ENCODE measurements around the gene TTC5.
"Not testable (repeated sequence)": the region's sequence is repeated elsewhere in the genome, so short reads cannot be mapped to it uniquely, and the experiment has no call there.

The TTC5 gene, protein sequence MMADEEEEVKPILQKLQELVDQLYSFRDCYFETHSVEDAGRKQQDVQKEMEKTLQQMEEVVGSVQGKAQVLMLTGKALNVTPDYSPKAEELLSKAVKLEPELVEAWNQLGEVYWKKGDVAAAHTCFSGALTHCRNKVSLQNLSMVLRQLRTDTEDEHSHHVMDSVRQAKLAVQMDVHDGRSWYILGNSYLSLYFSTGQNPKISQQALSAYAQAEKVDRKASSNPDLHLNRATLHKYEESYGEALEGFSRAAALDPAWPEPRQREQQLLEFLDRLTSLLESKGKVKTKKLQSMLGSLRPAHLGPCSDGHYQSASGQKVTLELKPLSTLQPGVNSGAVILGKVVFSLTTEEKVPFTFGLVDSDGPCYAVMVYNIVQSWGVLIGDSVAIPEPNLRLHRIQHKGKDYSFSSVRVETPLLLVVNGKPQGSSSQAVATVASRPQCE

GRCh38 chr14:20305265-20306078 lies at the start of gene TTC5:
TTC5 (minus strand) TSS chr14:20305951; CDS start chr14:20305937, 14 bp downstream.
- DNase-seq: peak; percentile 83

DNA sequence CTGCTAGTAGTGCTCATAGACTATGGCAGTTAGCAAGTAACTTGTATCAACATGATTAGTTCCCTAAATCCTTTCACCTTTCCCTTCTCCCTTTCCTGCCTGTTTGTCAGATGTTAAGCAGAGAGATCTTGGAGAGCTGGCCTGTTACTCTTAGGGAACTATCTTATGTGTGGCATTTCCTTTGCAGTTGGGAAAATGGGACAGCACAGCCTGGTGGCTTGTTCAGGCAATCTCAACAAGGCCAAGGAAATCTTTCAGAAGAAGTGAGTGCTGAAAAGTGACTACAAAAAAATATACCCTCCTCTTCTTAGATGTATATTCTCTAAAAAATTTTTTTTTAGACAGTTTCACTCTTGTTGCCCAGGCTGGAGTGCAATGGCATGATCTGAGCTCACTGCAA lies 45.1 kb upstream of the TTC5 start:
- no peak for DNase-seq

DNA sequence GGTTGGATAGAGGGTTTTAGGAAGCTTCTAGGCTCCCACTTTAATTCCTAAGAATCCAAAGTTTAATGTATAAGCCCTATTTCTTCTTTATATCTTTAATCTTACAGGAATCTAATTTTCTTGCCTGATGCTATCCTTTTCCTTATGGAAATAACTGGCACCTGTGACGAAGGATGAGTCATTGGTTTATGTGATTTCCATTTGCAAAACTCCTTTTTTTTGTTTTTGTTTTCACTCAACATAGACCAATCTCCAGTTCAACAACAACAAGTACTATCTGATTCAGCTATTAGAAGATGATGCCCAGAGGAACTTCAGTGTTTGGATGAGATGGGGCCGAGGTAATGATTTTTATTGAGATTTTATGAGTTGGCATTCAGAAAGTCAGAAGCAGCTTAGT lies 44.5 kb upstream of the TTC5 start:
- DNase-seq: no peak

DNA sequence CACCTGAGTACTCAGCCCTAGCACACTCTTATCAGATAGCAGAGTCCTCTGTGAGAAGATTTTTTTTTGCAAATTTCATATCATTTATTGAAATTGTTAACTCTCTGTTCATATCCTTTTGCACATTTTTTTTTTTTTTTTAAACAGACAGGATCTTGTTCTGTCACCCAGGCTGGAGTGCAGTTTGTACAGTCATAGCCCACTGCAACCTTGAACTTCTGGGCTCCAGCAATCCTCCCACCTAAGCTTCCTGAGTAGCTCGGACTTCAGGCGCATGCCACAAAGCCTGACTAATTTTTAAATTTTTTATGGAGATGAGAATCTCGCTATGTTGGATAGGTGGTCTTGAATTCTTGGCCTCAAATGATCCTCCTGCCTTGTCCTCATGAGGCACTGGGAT lies 42.0 kb upstream of the TTC5 start:
- no peak for DNase-seq

- DNase-seq: no peak
Measured at GRCh38 chr14:20346713-20347112, 41.0 kb upstream of the TTC5 start.

DNA sequence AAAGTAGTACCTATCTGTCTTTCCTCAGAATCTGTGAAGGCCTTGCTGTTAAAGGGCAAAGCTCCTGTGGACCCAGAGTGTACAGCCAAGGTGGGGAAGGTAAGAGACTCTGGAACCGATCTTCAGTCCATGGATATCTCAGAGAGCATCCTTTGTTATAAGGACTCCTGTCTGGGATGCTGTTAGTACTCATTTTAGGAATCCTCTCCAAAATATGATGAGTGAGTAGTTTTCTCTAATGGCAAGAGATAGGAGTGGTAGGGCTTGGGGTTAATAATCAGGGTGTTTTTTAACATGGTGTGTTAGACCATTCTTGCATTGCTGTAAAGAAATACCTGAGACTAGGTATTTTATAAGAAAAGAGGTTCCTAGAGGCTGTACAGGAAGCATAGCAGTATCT lies 39.6 kb upstream of the TTC5 start:
- DNase-seq: no peak

- DNase-seq: peak; percentile 22
Measured at GRCh38 chr14:20343862-20344220, 38.1 kb upstream of the TTC5 start.

DNA sequence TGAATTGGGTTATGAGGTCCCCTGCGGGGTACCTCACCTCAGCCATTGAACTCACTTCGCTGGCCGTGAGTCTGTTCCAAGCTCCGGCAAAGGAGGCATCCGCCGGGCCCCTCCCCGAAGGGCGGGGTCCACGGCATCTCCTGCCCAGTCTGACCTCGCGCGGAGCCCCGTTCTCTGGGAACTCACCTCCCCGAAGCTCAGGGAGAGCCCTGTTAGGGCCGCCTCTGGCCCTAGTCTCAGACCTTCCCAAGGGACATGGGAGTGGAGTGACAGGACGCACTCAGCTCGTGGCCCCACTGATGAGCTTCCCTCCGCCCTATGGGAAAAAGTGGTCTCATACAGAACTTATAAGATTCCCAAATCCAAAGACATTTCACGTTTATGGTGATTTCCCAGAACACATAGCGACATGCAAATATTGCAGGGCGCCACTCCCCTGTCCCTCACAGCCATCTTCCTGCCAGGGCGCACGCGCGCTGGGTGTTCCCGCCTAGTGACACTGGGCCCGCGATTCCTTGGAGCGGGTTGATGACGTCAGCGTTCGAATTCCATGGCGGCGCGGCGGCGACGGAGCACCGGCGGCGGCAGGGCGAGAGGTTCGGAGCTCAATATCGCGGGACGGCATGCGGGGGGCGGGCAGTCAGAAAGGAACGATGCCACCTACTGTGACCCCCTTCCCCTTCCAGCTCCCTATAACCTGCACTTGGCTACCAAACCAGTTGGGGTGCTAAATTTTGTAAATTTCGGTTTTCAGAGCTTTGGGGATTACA lies 37.5 kb upstream of the TTC5 start, which contains the start of gene PARP2:
Gene PARP2 (plus strand): TSS at position 544 of the 770 bp plus-strand sequence. CDS start 7 bp downstream, at position 551.
- peak; percentile 99 for DNase-seq

DNA sequence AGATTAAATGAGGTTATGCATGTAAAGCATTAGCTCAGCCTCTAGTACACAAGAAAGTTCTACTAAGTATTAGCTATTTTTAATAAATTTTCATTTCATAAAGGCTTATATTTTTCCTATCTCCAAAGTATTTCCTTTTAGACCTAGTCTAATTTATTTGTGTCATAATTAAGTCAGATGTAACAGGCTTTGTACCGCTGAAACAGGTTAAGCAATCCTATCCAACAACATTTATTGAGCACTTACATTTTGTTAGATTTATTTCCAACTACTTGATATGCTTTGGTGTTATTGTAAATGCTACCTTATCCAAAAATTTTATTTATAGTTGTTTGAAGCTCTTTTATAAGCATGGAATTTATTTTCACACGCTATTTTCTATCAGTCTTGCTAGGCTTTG lies 35.9 kb upstream of the TTC5 start:
- no peak for DNase-seq

DNA sequence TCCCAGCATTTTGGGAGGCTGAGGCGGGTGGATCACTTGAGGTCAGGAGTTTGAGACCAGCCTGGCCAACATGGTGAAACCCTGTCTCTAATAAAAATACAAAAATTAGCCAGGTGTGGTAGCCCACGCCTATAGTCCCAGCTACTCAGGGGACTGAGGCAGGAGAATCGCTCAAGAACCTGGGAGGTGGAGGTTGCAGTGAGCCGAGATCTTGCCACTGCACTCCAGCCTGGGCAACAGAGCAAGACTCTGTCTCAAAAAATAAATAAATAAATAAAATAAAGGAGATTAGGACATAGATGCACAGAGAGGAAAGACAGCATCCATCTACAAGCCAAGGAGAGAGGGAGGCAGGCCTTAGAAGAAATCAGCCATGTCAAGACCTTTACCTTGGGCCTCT lies 35.3 kb upstream of the TTC5 start:
- not testable (repeated sequence) for DNase-seq

DNA sequence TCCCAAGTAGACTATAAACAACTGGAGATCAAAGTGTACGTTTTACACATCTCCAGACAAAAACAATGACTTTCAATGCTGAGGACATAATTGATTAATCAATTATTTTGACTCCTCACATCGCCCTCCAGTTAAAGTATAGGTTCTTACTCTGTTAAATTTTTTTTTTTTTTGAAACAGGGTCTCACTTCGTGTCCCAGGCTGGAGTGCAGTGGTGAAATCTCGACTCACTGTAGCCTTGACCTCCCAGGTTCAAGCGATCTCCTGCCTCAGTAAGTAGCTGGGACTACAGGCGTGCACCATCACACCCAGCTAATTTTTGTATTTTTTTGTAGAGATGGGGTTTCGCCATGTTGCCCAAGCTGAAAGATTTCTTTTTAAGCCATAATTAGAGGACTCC lies 28.3 kb upstream of the TTC5 start:
- DNase-seq: no peak

- no peak for DNase-seq
Measured at GRCh38 chr14:20333494-20333841, 27.7 kb upstream of the TTC5 start.

- peak; percentile 75 for DNase-seq
Measured at GRCh38 chr14:20332788-20333493, 27.2 kb upstream of the TTC5 start, which contains the start of gene CCNB1IP1. CCNB1IP1 (minus strand) TSS chr14:20333279; CDS start chr14:20316523, 16,756 bp downstream.

- DNase-seq: no peak
Measured at GRCh38 chr14:20332431-20332787, 26.7 kb upstream of the TTC5 start.

DNA sequence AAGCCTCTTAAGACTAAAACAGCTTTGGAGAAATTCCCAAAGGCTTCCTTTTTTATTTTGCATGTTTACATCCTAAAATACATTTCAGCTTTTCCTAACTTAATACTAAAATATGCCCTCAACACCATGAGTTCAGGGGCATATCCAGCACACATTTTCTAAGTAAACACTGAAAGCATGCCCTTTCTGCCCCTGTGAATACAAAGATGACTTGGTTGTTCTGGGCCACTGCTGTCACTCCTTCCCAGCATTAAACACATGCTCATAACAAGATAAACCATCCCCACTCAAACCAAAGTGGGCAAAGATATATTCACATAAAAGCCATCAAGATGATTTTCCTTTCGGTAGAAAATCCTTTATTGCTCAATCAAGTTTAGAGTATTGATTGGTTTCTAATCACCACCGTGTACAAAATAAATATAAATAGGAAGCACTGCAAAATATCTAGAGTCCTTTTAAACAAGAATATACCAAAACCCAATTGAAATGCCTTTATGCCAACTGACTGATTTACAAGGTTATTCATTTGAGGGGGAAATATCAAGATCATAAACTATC lies 25.4 kb upstream of the TTC5 start:
- DNase-seq: no peak

- DNase-seq: no peak
Measured at GRCh38 chr14:20329355-20329754, 23.6 kb upstream of the TTC5 start.

DNA sequence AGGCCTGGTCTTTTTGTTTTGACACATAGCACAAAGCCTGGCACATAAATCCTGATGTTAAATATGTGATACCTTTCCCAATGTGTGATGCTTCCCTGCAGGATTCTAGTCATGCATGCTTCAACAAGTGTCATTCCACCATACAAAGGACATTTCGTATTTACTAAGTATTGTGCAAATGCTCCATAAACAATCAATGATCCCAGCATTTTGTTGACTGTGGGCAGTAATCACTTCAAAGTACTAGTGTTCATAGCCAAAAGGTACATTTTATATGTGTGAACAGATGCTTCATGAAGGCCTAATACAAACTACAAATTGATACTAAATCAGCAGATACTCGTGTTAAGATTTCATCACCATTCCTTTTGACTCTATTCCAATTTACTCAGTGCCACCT lies 23.0 kb upstream of the TTC5 start:
- no peak for DNase-seq

GRCh38 chr14:20327005-20327869 lies 21.5 kb upstream of the TTC5 start:
- peak; percentile 68 for DNase-seq

- no peak for DNase-seq
Measured at GRCh38 chr14:20317720-20318119, 12.0 kb upstream of the TTC5 start.

DNA sequence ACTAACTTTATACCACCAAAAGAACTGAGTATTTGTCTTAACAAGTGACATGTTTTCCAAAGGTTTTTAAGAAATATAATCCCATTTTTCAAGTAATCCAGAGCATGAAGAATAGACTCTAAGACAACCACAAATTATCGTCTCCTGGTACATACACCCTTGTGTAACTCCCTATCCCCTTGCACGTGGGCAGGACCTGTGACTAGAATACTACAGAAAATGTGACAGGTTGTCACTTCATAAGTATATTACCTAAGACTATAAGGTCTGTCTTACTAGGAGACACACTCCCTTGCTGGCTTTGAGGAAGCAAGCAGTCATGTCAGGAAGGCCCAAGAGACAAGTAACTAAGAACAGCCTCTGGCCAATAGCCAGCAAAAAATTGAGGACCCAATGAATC lies 8.3 kb upstream of the TTC5 start:
- no peak for DNase-seq

- no peak for DNase-seq
Measured at GRCh38 chr14:20306079-20306423, 300 bp upstream of the TTC5 start.
